ENCODE results near the gene OAF. TPM values are rescaled to one million over a fixed set of nuclear protein-coding genes. Genes with fewer than 3 reads are reported as not detected.

The OAF gene
- total RNA-seq, 1 experiment from 2014 or later: 25.0 TPM

- no peak overlapping the region for H3K4me3 ChIP-seq (ENCODE audit: low read depth, low read length, poor library complexity, severe bottlenecking)
- H3K36me3 ChIP-seq (ENCODE audit: insufficient read depth, low read length, poor library complexity, severe bottlenecking): no peaks in the 10 kb centered on the region
- BruUV-seq (replicated peaks): no TSS peak
- TF ChIP-seq CTCF (conservative IDR thresholded peaks at IDR 0.05; ENCODE audit: low read depth, low read length) (no peak), EZH2 (IDR thresholded peaks at IDR 0.05; ENCODE audit: borderline replicate concordance, low read depth, low read length, poor library complexity, severe bottlenecking) (no peak)
- no peaks in the 10 kb centered on the region for H3K9me3 ChIP-seq (ENCODE audit: low read depth, low read length, poor library complexity, severe bottlenecking)
- H3K27me3 ChIP-seq (replicated peaks; ENCODE audit: insufficient read depth, low read depth, low read length, poor library complexity): no peaks in the 10 kb centered on the region
- no peak overlapping the region for H3K27ac ChIP-seq (ENCODE audit: low read depth, low read length, poor library complexity, severe bottlenecking)
- H3K4me1 ChIP-seq (ENCODE audit: insufficient read depth, low read length, poor library complexity, severe bottlenecking): peaks cover 16% of the 10 kb centered on the region
- DNase-seq (ENCODE audit: low spot score): no peak
- ChIA-PET CTCF (no interaction called here), POLR2A (ENCODE audit: low non-redundant PET) (no interaction called here)
- intact Hi-C loops (cut with micrococcal nuclease; ENCODE audit: unreplicated experiment): no loop called here
These were observed 19.8 kb upstream of the OAF start for GRCh38 chr11:120191058-120191457.

- no peak for TF ChIP-seq EZH2 (IDR thresholded peaks at IDR 0.05; ENCODE audit: borderline replicate concordance, low read depth, low read length, poor library complexity, severe bottlenecking)
- no peak for TF ChIP-seq CTCF (conservative IDR thresholded peaks at IDR 0.05; ENCODE audit: low read depth, low read length)
- no TSS peak for BruUV-seq (replicated peaks)
- DNase-seq (ENCODE audit: low spot score): no peak
- ChIA-PET POLR2A (ENCODE audit: low non-redundant PET) (no interaction called here), CTCF (no interaction called here)
- intact Hi-C loops (cut with micrococcal nuclease; ENCODE audit: unreplicated experiment): no loop called here
- H3K27ac ChIP-seq (ENCODE audit: low read depth, low read length, poor library complexity, severe bottlenecking): no peak overlapping the region
- H3K36me3 ChIP-seq (ENCODE audit: insufficient read depth, low read length, poor library complexity, severe bottlenecking): no peaks in the 10 kb centered on the region
- no peaks in the 10 kb centered on the region for H3K9me3 ChIP-seq (ENCODE audit: low read depth, low read length, poor library complexity, severe bottlenecking)
- H3K4me1 ChIP-seq (ENCODE audit: insufficient read depth, low read length, poor library complexity, severe bottlenecking): peaks cover 17% of the 10 kb centered on the region
- no peaks in the 10 kb centered on the region for H3K27me3 ChIP-seq (replicated peaks; ENCODE audit: insufficient read depth, low read depth, low read length, poor library complexity)
- H3K4me3 ChIP-seq (ENCODE audit: low read depth, low read length, poor library complexity, severe bottlenecking): no peak overlapping the region
These were observed 17.8 kb upstream of the OAF start for GRCh38 chr11:120192831-120193625.

- Histone ChIP-seq H3K36me3 (ENCODE audit: insufficient read depth, low read length, poor library complexity, severe bottlenecking) (no peaks in the 10 kb centered on the region), H3K27ac (ENCODE audit: low read depth, low read length, poor library complexity, severe bottlenecking) (no peak overlapping the region), H3K9me3 (ENCODE audit: low read depth, low read length, poor library complexity, severe bottlenecking) (no peaks in the 10 kb centered on the region), H3K4me3 (ENCODE audit: low read depth, low read length, poor library complexity, severe bottlenecking) (no peak overlapping the region), H3K27me3 (replicated peaks; ENCODE audit: insufficient read depth, low read depth, low read length, poor library complexity) (no peaks in the 10 kb centered on the region), H3K4me1 (ENCODE audit: insufficient read depth, low read length, poor library complexity, severe bottlenecking) (peaks cover 17% of the 10 kb centered on the region)
- intact Hi-C loops (cut with micrococcal nuclease; ENCODE audit: unreplicated experiment): no loop called here
- ChIA-PET CTCF (no interaction called here), POLR2A (ENCODE audit: low non-redundant PET) (no interaction called here)
- DNase-seq (ENCODE audit: low spot score): no peak
- no peak for TF ChIP-seq EZH2 (IDR thresholded peaks at IDR 0.05; ENCODE audit: borderline replicate concordance, low read depth, low read length, poor library complexity, severe bottlenecking)
- no peak for TF ChIP-seq CTCF (conservative IDR thresholded peaks at IDR 0.05; ENCODE audit: low read depth, low read length)
- no TSS peak for BruUV-seq (replicated peaks)
These were observed 16.7 kb upstream of the OAF start for GRCh38 chr11:120194166-120194565.

All from A673 (cell line).